Karpas-422 (cell line): ENCODE results near the gene KLHL28. TPM values are rescaled to one million over a fixed set of nuclear protein-coding genes. Genes with fewer than 3 reads are reported as not detected.
A peak's percentile ranks its signal among the peaks of the same experiment; 100 is the strongest.
"Not testable (repeated sequence)": the region's sequence is repeated elsewhere in the genome, so short reads cannot be mapped to it uniquely, and the experiment has no call there.

ENCODE experiments used
- DNase-seq: peaks from one replicate; pipeline ENCODE4 v3.0.0-alpha.2; 2015
- H2AFZ ChIP-seq: fragments of 200-600 bp; sonication (generic); 2 replicates; pipeline ENCODE4 v1.6.1; 2014; ENCODE audit warnings: antibody characterized with exemption, low read length, mixed read lengths
- H3K27ac ChIP-seq: fragments of 200-600 bp; sonication (generic); 2 replicates; pipeline ENCODE4 v1.5.1; 2014; ENCODE audit warnings: mild to moderate bottlenecking, low read length, moderate library complexity
- H3K27me3 ChIP-seq: fragments of 200-600 bp; sonication (generic); 2 replicates; pipeline ENCODE4 v1.6.1; 2014; ENCODE audit warnings: low read length, mixed read lengths
- H3K36me3 ChIP-seq: fragments of 200-600 bp; sonication (generic); 2 replicates; pipeline ENCODE4 v1.6.1; 2014; ENCODE audit warnings: low read length, mixed read lengths; ENCODE audit not compliant: insufficient read depth
- H3K4me1 ChIP-seq: fragments of 200-600 bp; sonication (generic); 2 replicates; pipeline ENCODE4 v1.6.1; 2014; ENCODE audit warnings: mild to moderate bottlenecking, low read length, mixed read lengths
- H3K4me2 ChIP-seq: fragments of 200-600 bp; sonication (generic); 2 replicates; pipeline ENCODE4 v1.6.1; 2014; ENCODE audit warnings: low read length, low read depth, mild to moderate bottlenecking; ENCODE audit not compliant: poor library complexity, severe bottlenecking
- H3K4me3 ChIP-seq: fragments of 200-600 bp; sonication (generic); 2 replicates; pipeline ENCODE4 v1.5.1; 2014; ENCODE audit warnings: mild to moderate bottlenecking, antibody characterized with exemption, low read length, mixed read lengths
- H3K79me2 ChIP-seq: fragments of 200-600 bp; sonication (generic); 2 replicates; pipeline ENCODE4 v1.6.1; 2014; ENCODE audit warnings: mild to moderate bottlenecking, low read length, mixed read lengths
- H3K9ac ChIP-seq: fragments of 200-600 bp; sonication (generic); 2 replicates; pipeline ENCODE4 v1.6.0; 2014; ENCODE audit warnings: low read length
- H3K9me2 ChIP-seq: fragments of 200-600 bp; sonication (generic), shearing (Covaris generic); replicated peaks from 2 replicates; pipeline ENCODE4 v1.6.0; 2014; ENCODE audit warnings: mild to moderate bottlenecking, low read length, moderate library complexity; ENCODE audit not compliant: insufficient read depth
- H3K9me3 ChIP-seq: fragments of 300-700, 200-600 bp; sonication (generic); 2 replicates; pipeline ENCODE4 v1.6.1; 2014; ENCODE audit warnings: low read length, mixed read lengths
- H4K20me1 ChIP-seq: fragments of 200-600 bp; sonication (generic); 2 replicates; pipeline ENCODE4 v1.6.1; 2014; ENCODE audit warnings: mild to moderate bottlenecking, antibody characterized with exemption, low read length, low read depth; ENCODE audit not compliant: insufficient read depth
- total RNA-seq: library from RNA; depleted of rRNA; stranded (reverse); fragments of >200 nt; shearing (Covaris generic); gene quantifications from 2 replicates; pipeline ENCODE4 v1.2.3, GENCODE V29; 2014; ENCODE audit warnings: low replicate concordance

The KLHL28 gene
- total RNA-seq, 1 experiment from 2014 or later = 31.4 TPM

- Histone ChIP-seq H3K9me2 (no peaks in the 10 kb centered on the region), H3K36me3 (peaks cover 5% of the 10 kb centered on the region; the same call in 1 of the 2 replicates), H2AFZ (no peak overlapping the region), H3K4me1 (peaks cover 12% of the 10 kb centered on the region), H3K4me3 (no peak overlapping the region), H3K9ac (no peak overlapping the region), H3K27me3 (no peaks in the 10 kb centered on the region), H4K20me1 (no peaks in the 10 kb centered on the region), H3K9me3 (no peaks in the 10 kb centered on the region), H3K4me2 (no peak overlapping the region), H3K27ac (no peak overlapping the region), H3K79me2 (peaks cover 17% of the 10 kb centered on the region)
- no peak for DNase-seq
Observed at GRCh38 chr14:44901696-44902095, 60.1 kb downstream of the KLHL28 start.

GRCh38 chr14:44898551-44898950 is 63.2 kb downstream of the KLHL28 start:
- Histone ChIP-seq H3K4me1 (peaks cover 15% of the 10 kb centered on the region), H4K20me1 (no peaks in the 10 kb centered on the region), H2AFZ (no peak overlapping the region), H3K9me3 (no peaks in the 10 kb centered on the region), H3K4me2 (peak overlapping the region; percentile 79), H3K27ac (no peak overlapping the region), H3K36me3 (no peaks in the 10 kb centered on the region), H3K9ac (peak overlapping the region; percentile 88), H3K4me3 (peak overlapping the region; percentile 75), H3K9me2 (no peaks in the 10 kb centered on the region), H3K79me2 (peaks cover 17% of the 10 kb centered on the region), H3K27me3 (no peaks in the 10 kb centered on the region)
- no peak for DNase-seq

- Histone ChIP-seq H4K20me1 (no peaks in the 10 kb centered on the region), H3K9me2 (no peaks in the 10 kb centered on the region), H3K27me3 (no peaks in the 10 kb centered on the region), H3K27ac (peak overlapping the region; percentile 70), H3K4me2 (peak overlapping the region; percentile 79), H3K9me3 (no peaks in the 10 kb centered on the region), H3K36me3 (no peaks in the 10 kb centered on the region), H3K79me2 (peaks cover 17% of the 10 kb centered on the region), H2AFZ (peak overlapping the region; percentile 74), H3K9ac (peak overlapping the region; percentile 88), H3K4me3 (peak overlapping the region; percentile 75), H3K4me1 (peaks cover 15% of the 10 kb centered on the region)
- no peak for DNase-seq
Observed at GRCh38 chr14:44897845-44898151, 63.9 kb downstream of the KLHL28 start.

- no peaks in the 10 kb centered on the region for H3K9me3 ChIP-seq
- H4K20me1 ChIP-seq = no peaks in the 10 kb centered on the region
- no peaks in the 10 kb centered on the region for H3K27me3 ChIP-seq
- H3K9ac ChIP-seq = peak overlapping the region; percentile 88
- no peaks in the 10 kb centered on the region for H3K36me3 ChIP-seq
- H3K9me2 ChIP-seq = no peaks in the 10 kb centered on the region
- peaks cover 17% of the 10 kb centered on the region for H3K79me2 ChIP-seq
- H3K4me2 ChIP-seq = peak overlapping the region; percentile 79
- peak overlapping the region; percentile 70 for H3K27ac ChIP-seq
- peak overlapping the region; percentile 75 for H3K4me3 ChIP-seq
- H2AFZ ChIP-seq = peak overlapping the region; percentile 74
- DNase-seq = peak; percentile 100
- H3K4me1 ChIP-seq = peaks cover 15% of the 10 kb centered on the region
Observed at GRCh38 chr14:44897041-44897844, 64.5 kb downstream of the KLHL28 start.

GRCh38 chr14:44896275-44897040 is 65.3 kb downstream of the KLHL28 start:
- H2AFZ ChIP-seq = peak overlapping the region; percentile 70
- H3K9ac ChIP-seq = no peak overlapping the region
- no peak for DNase-seq
- no peaks in the 10 kb centered on the region for H3K36me3 ChIP-seq
- peaks cover 15% of the 10 kb centered on the region for H3K4me1 ChIP-seq
- no peaks in the 10 kb centered on the region for H3K27me3 ChIP-seq
- H4K20me1 ChIP-seq = no peaks in the 10 kb centered on the region
- no peaks in the 10 kb centered on the region for H3K9me3 ChIP-seq
- peaks cover 17% of the 10 kb centered on the region for H3K79me2 ChIP-seq
- H3K9me2 ChIP-seq = no peaks in the 10 kb centered on the region
- H3K27ac ChIP-seq = 0 out of 2 replicates have a peak overlapping the region, but pooled peaks have one; percentile 10
- peak overlapping the region; percentile 44 for H3K4me3 ChIP-seq
- H3K4me2 ChIP-seq = peak overlapping the region; percentile 44

GRCh38 chr14:44895716-44896115 is 66.0 kb downstream of the KLHL28 start:
- Histone ChIP-seq H3K27ac (no peak overlapping the region), H3K9ac (no peak overlapping the region), H3K4me2 (no peak overlapping the region), H2AFZ (no peak overlapping the region), H3K4me1 (peaks cover 15% of the 10 kb centered on the region), H3K27me3 (no peaks in the 10 kb centered on the region), H3K36me3 (no peaks in the 10 kb centered on the region), H4K20me1 (no peaks in the 10 kb centered on the region), H3K4me3 (no peak overlapping the region), H3K9me2 (no peaks in the 10 kb centered on the region), H3K9me3 (no peaks in the 10 kb centered on the region), H3K79me2 (peaks cover 17% of the 10 kb centered on the region)
- no peak for DNase-seq

GRCh38 chr14:44893535-44893934 is 68.2 kb downstream of the KLHL28 start:
- Histone ChIP-seq H3K4me2 (no peak overlapping the region), H3K4me3 (no peak overlapping the region), H3K27me3 (no peaks in the 10 kb centered on the region), H3K79me2 (peaks cover 10% of the 10 kb centered on the region), H4K20me1 (no peaks in the 10 kb centered on the region), H3K4me1 (peaks cover 11% of the 10 kb centered on the region), H2AFZ (no peak overlapping the region), H3K9me3 (no peaks in the 10 kb centered on the region), H3K36me3 (no peaks in the 10 kb centered on the region), H3K9me2 (no peaks in the 10 kb centered on the region), H3K9ac (no peak overlapping the region), H3K27ac (no peak overlapping the region)
- DNase-seq = no peak

GRCh38 chr14:44891726-44892372 is 69.9 kb downstream of the KLHL28 start:
- not testable (repeated sequence) for H3K4me2 ChIP-seq, DNase-seq, H4K20me1 ChIP-seq, H3K27me3 ChIP-seq, H3K9me2 ChIP-seq, H3K4me3 ChIP-seq, H3K9me3 ChIP-seq, H3K79me2 ChIP-seq, H3K9ac ChIP-seq, H3K4me1 ChIP-seq, H2AFZ ChIP-seq, H3K27ac ChIP-seq, H3K36me3 ChIP-seq
